Activated T-cell treated with anti-CD3 and anti-CD28 coated beads, Interleukin-2, amount 50 U/mL, for 4 hours (primary cell): ENCODE data around the gene NKAIN2. TPM values are rescaled to one million over a fixed set of nuclear protein-coding genes. Genes with fewer than 3 reads are reported as not detected.

Experiments
- ATAC-seq, 2 donors: fragments of 200-7000 bp; cut with Tn5 transposase; one replicate each; pipeline ENCODE4 v1.10.0; 2021
- DNase-seq: peaks from one replicate; pipeline ENCODE4 v3.0.0-alpha.2; 2020
- H3K27me3 Mint-ChIP-seq: one replicate; pipeline ENCODE4 v1.8.0; 2021; ENCODE audit warnings: low read depth, mixed read lengths
- H3K36me3 Mint-ChIP-seq: one replicate; pipeline ENCODE4 v1.8.0; 2022; ENCODE audit warnings: mixed read lengths; ENCODE audit not compliant: insufficient read depth
- H3K4me1 Mint-ChIP-seq: one replicate; pipeline ENCODE4 v1.8.0; 2021; ENCODE audit warnings: low read depth, mixed read lengths
- H3K4me3 Mint-ChIP-seq: one replicate; pipeline ENCODE4 v1.8.0; 2021; ENCODE audit warnings: mild to moderate bottlenecking, moderate library complexity, mixed read lengths
- H3K9me3 Mint-ChIP-seq: one replicate; pipeline ENCODE4 v1.8.0; 2021; ENCODE audit warnings: mixed read lengths
- total RNA-seq, 3 donors: library from RNA; stranded (reverse); gene quantifications; one replicate each; pipeline ENCODE4 v1.2.1, GENCODE V29; 2021

NKAIN2 gene
- total RNA-seq, 3 donors from 2014 or later: not detected

DNA sequence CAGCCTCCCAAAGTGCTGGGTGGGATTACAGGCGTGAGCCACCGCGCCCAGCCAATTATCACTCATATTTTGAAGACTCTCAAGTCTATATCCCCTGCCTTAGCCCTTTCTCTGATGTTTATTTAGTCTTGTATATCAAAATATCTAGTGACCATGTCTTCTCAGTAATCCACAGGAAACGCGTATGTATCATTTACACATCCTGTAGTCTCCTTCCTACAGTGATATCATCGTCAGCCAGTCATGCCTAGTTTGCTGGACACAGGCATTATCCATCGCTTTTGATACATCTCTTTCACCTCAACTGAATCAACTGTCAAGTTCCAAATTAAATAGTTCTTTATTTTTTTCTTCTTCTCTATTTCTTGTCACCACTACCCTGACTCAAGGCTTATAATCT, 223.7 kb downstream of the NKAIN2 start:
- no peak for ATAC-seq
- H3K9me3 Mint-ChIP-seq: peaks cover 7% of the 10 kb centered on the region
- H3K27me3 Mint-ChIP-seq: no peaks in the 10 kb centered on the region
- no peak overlapping the region for H3K4me3 Mint-ChIP-seq
- no peaks in the 10 kb centered on the region for H3K4me1 Mint-ChIP-seq
- no peaks in the 10 kb centered on the region for H3K36me3 Mint-ChIP-seq
- DNase-seq: no peak

DNA sequence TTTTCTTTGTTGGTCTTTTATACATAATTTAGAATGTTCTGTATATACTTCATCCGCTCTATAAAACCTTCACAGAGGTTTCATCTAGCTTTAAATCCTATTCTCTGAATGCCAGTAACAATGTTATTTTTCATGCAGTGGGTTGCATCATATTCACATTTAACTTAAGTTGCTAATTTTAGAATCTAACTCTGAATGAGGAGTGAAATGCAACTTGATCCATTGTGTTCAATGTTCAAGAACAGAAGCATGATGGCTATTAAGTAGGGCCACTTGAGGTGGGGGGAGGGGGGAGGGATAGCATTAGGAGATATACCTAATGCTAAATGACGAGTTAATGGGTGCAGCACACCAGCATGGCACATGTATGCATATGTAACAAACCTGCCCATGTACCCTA, 224.5 kb downstream of the NKAIN2 start:
- no peak for DNase-seq
- no peaks in the 10 kb centered on the region for H3K27me3 Mint-ChIP-seq
- no peaks in the 10 kb centered on the region for H3K4me1 Mint-ChIP-seq
- H3K4me3 Mint-ChIP-seq: no peak overlapping the region
- peaks cover 7% of the 10 kb centered on the region for H3K9me3 Mint-ChIP-seq
- ATAC-seq: no peak
- no peaks in the 10 kb centered on the region for H3K36me3 Mint-ChIP-seq

DNA sequence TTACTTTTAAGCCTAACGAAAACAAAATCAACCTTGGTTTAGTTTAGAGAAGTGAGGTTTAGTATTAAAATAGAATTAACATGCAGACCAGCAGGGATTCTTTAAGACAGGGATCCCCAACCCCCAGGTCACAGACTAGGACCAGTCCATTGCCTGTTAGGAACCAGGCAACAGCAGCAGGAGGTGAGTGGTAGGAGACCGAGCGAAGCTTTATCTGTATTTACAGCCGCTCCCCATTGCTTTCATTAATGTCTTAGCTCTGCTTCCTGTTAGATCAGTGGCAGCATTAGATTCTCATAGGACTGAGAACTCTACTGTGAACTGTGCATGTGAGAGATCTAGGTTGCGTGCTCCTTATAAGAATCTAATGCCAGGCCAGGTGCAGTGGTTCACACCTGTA, 225.9 kb downstream of the NKAIN2 start:
- ATAC-seq (no peak), DNase-seq (no peak)
- no peaks in the 10 kb centered on the region for H3K27me3 Mint-ChIP-seq
- H3K9me3 Mint-ChIP-seq: peaks cover 7% of the 10 kb centered on the region
- H3K4me3 Mint-ChIP-seq: no peak overlapping the region
- H3K36me3 Mint-ChIP-seq: no peaks in the 10 kb centered on the region
- no peaks in the 10 kb centered on the region for H3K4me1 Mint-ChIP-seq

DNA sequence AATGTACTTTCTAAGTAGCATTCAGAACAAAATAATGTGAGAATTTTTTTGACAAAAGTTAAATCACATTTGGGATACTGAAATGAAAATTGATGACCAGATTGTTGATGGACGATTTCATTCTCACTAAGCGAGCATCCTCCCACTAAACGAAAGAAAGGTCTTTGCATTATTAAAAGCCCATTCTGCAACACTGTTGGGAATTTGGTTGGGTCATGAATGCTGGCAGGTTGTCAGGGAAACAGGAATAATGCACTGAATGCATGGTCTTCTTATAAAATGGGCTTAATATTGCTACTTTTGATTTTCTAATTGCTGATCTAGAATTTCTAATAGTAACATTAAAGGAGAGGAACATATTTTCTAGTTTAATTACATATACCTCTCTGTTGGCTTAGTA, 229.8 kb downstream of the NKAIN2 start:
- ATAC-seq: no peak
- peaks cover 9% of the 10 kb centered on the region for H3K9me3 Mint-ChIP-seq

DNA sequence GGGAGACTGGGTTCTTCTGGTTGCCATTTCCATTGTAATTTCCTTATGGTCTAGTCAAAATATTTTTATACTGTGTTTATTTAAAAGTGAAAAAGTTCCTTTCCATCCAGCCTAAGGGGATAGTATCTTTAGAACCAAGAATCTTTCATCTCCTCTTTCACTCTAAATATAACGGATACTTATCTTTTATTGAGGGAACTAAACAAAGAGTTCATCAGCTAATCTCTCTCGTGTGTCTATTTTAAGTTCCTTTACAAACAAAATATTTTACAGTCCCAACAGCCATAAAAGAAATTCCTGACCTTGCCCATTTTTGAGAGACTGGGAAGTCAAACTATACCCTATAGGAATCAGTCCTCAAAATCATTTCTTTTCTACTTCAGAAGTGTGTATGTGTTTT, 232.7 kb downstream of the NKAIN2 start:
- no peak overlapping the region for H3K4me3 Mint-ChIP-seq
- peaks cover 6% of the 10 kb centered on the region for H3K9me3 Mint-ChIP-seq
- ATAC-seq: no peak
- H3K4me1 Mint-ChIP-seq: no peaks in the 10 kb centered on the region
- no peaks in the 10 kb centered on the region for H3K27me3 Mint-ChIP-seq
- no peaks in the 10 kb centered on the region for H3K36me3 Mint-ChIP-seq
- no peak for DNase-seq

More for the DNA sequence above, 229.8 kb downstream of the NKAIN2 start:
- no peak for DNase-seq
- Mint-ChIP-seq H3K36me3 (no peaks in the 10 kb centered on the region), H3K4me1 (no peaks in the 10 kb centered on the region), H3K4me3 (no peak overlapping the region), H3K27me3 (no peaks in the 10 kb centered on the region)

DNA sequence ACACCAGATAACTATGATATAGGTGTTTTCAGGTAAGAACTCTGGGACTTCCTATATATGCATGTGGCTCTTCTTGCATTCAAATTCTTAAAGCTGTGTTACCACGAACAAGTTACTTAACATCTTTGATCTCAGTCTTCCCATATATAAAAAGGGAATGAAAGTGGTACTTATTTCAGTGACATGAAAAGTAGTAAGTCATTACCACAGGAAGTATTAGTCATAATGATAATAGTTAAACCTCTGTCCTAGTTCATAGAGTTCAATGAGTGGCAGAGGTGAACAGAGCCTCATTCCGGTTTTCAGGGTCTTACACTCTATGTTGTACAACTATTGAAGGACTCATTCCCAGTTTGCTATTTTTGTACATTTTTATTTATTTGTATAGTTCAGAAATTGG, 237.0 kb downstream of the NKAIN2 start:
- ATAC-seq (no peak), DNase-seq (no peak)
- H3K4me3 Mint-ChIP-seq: no peak overlapping the region
- no peaks in the 10 kb centered on the region for H3K4me1 Mint-ChIP-seq
- H3K27me3 Mint-ChIP-seq: no peaks in the 10 kb centered on the region
- H3K36me3 Mint-ChIP-seq: no peaks in the 10 kb centered on the region
- peaks cover 5% of the 10 kb centered on the region for H3K9me3 Mint-ChIP-seq

DNA sequence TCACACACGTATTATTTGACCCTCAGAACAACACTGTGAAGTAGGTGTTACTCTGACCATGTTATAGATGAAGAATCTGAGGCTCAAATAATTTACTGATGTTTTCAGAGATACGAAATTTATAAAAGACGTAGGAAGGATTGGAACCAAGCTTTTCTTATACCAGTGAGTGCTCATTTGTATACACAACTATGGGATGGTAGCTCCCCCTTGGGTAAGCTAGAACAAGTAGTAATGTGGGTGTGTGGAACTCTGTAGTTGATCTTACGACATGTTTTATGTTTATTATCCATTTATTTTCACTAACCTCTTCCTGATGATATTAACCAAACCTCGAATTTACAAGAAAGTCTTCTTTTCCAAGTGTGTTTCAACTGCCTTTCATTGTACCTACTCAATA, 248.5 kb downstream of the NKAIN2 start:
- Mint-ChIP-seq H3K36me3 (no peaks in the 10 kb centered on the region), H3K4me1 (no peaks in the 10 kb centered on the region), H3K27me3 (no peaks in the 10 kb centered on the region), H3K4me3 (no peak overlapping the region), H3K9me3 (peaks cover 4% of the 10 kb centered on the region)
- DNase-seq: no peak
- ATAC-seq: no peak

DNA sequence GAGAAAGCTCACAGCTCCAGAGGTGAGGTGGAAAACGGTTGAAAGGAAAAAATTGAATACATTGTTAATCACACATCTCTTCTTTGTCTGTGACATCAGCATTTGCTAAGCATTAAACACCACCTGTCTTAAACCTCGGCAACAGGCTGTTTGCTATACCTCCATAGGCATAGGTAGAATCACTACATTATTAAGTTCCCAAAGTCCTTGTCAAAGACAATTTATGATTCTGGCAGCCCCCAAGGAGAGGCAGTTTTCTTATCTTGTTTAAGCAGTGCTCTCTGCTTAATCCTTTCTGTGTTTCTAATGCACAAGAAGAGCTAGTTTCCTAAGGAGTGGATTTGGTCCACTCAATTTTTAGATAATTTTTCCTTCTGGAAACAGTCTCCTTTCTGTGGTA, 249.7 kb downstream of the NKAIN2 start:
- DNase-seq (no peak), ATAC-seq (no peak)
- Mint-ChIP-seq H3K4me3 (no peak overlapping the region), H3K27me3 (no peaks in the 10 kb centered on the region), H3K36me3 (no peaks in the 10 kb centered on the region), H3K9me3 (peaks cover 4% of the 10 kb centered on the region), H3K4me1 (no peaks in the 10 kb centered on the region)

DNA sequence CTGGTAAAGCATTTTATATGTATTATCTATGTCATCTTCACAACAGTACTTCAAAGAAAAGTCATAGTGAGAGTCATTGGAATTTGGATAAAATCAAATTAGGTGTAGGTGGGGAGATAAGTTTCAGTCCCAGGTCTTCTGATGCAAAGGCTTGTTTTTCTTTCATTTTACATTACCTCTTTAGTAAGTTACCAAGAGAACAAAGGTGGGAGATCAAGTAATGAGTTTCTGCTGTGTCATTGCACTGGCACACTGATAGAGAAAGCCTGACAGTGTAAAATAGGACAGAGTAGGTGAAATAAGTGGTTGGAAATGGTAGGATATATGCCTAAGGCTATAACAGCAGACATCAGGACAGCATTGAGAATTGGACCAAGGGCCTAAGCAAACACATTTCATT, 250.4 kb downstream of the NKAIN2 start:
- Mint-ChIP-seq H3K36me3 (no peaks in the 10 kb centered on the region), H3K4me3 (no peak overlapping the region), H3K4me1 (no peaks in the 10 kb centered on the region), H3K9me3 (peaks cover 4% of the 10 kb centered on the region), H3K27me3 (no peaks in the 10 kb centered on the region)
- ATAC-seq: no peak
- no peak for DNase-seq

DNA sequence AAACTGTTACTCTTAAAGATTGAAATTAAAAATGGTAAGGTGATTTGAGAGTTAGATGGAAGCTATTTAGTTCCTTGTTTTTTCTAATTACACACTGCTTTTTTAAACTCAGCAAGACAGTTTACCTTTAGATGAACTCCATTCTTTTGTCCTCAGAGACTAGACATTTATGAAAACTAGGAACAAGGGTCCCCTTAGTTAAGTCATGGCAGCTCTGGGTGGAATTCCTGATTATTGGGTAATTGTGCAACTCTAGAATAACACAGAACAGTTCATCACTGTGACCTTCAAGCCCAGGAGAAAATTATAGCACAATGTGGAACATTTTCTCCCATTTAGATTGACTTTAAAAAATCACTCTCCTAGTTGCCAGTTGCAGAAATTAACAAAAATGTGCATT, 251.7 kb downstream of the NKAIN2 start:
- H3K27me3 Mint-ChIP-seq: no peaks in the 10 kb centered on the region
- H3K4me3 Mint-ChIP-seq: no peak overlapping the region

DNA sequence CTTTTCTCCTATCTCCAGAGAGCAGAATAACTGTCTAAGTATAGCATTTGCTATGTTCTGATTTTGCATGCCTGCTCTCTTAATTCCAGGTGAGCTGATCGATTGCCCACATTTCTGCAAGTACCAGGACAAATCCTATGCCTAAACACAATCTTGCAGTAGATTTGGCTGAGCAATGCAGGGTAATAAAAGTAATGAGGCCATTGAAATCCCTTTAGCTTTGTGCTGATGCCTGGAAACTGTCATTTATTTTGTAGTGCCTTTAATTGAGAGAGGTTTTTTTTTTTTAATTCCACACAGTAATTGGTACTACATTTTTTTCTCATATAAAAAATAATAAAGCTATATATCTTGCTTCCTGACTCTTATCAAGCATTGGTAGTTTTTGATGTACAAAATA, 252.3 kb downstream of the NKAIN2 start:
- no peaks in the 10 kb centered on the region for H3K27me3 Mint-ChIP-seq
- H3K4me1 Mint-ChIP-seq: no peaks in the 10 kb centered on the region
- ATAC-seq: no peak
- H3K9me3 Mint-ChIP-seq: peaks cover 4% of the 10 kb centered on the region
- no peak overlapping the region for H3K4me3 Mint-ChIP-seq
- no peaks in the 10 kb centered on the region for H3K36me3 Mint-ChIP-seq
- no peak for DNase-seq

More for the DNA sequence above, 251.7 kb downstream of the NKAIN2 start:
- ATAC-seq (no peak), DNase-seq (no peak)
- Mint-ChIP-seq H3K9me3 (peaks cover 4% of the 10 kb centered on the region), H3K36me3 (no peaks in the 10 kb centered on the region), H3K4me1 (no peaks in the 10 kb centered on the region)

DNA sequence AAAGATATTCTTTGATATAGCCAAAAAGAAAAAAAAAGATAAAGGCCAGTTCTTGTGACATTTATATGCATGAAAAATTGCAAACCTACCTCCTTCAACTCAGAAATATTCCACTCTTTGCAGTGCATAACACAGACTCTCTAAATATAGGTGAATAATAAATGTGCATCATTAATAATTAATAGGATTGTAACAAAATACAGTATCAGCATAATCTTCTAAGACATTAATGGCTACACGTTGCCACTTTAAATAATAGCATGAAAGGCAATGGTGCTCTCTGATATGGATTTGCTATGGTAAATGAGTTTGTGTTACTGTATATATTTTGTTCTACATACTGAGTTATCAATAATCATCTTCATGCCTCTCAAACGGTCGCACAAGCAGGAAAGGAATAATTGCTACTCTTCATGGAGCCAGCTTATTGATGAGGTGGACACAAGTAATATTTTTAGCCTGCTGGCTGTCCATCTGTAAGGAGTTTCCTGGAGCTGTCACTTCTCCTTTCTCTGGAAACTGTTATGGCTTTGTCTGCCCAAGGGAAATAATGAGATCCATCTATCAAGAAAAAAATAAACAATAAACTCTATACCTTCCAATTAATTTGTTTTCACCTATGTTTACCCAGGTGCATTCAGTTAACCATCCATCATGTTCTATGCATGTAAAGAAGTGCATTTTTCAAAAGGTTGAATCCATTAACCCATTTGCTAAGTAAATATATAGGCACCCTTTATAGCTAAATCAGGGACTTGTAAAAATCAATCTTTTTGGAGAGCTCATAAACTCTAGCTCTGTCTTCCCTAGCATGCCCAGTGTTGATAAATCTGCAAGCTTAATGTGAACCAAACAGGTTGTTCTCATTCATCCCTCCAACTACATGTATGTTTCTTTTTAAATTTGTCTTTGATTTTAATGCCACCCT, 253.0 kb downstream of the NKAIN2 start:
- H3K4me3 Mint-ChIP-seq: no peak overlapping the region
- H3K4me1 Mint-ChIP-seq: no peaks in the 10 kb centered on the region
- no peak for DNase-seq
- H3K27me3 Mint-ChIP-seq: no peaks in the 10 kb centered on the region
- ATAC-seq: no peak
- H3K9me3 Mint-ChIP-seq: peaks cover 4% of the 10 kb centered on the region
- H3K36me3 Mint-ChIP-seq: no peaks in the 10 kb centered on the region

DNA sequence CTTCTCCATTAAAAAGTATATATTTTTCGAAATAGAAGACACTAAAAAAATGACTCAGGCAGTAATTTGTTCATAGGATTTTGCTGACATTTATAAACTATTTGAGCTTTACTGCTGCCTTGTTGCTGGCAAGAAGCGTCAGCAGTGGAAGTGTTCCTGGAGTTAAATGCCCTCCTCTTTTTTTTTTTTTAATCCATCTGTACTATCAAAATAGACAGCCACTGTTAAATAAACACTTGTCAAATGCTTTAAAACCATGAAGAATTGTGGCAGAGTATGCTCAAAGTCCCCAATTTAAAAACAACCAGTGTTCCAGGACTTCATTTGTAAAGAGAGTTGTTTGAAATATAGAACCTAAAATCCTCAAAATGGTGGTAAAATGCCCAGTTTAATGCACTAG, 253.8 kb downstream of the NKAIN2 start:
- H3K27me3 Mint-ChIP-seq: no peaks in the 10 kb centered on the region
- no peaks in the 10 kb centered on the region for H3K4me1 Mint-ChIP-seq
- H3K4me3 Mint-ChIP-seq: no peak overlapping the region
- DNase-seq (no peak), ATAC-seq (no peak)
- H3K9me3 Mint-ChIP-seq: peaks cover 4% of the 10 kb centered on the region
- H3K36me3 Mint-ChIP-seq: no peaks in the 10 kb centered on the region

DNA sequence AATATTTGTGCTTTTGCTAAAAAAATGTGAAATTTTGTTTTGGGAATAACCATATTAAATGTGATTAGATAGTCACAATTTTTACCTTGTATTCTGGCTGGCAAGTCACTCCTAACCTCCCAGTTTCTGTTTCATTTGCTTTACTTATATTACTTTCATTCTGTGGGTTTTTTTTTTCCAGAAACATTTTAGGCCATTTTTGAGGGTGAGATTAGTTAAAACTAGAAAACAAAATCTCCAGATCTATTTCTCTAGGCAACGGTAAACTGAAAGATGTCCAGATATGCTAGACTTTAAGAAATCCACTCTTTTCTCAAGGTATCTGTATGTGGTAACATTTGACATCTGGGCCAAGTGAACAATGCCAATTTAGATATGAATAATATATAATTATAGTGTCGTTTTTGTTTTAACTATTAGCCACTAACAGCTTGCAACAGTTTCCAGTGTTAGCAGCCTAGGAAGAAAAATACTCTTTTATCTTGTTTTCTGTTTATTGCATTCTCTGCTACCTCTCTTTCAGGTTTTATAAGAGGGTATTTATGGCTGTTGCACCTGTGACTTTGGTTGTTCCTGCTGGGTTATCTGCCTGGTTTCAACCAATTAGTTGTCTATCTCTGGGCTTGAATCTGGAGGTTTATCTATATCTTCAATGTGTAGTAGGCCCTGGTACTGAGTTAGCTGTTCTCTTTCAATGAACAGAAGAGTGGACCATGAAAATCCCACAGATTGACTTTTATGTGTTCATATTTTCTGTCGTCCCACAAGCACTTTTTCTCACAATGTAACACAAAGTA, 260.9 kb downstream of the NKAIN2 start:
- ATAC-seq: no peak
- Mint-ChIP-seq H3K9me3 (no peaks in the 10 kb centered on the region), H3K4me3 (no peak overlapping the region), H3K27me3 (no peaks in the 10 kb centered on the region), H3K36me3 (no peaks in the 10 kb centered on the region), H3K4me1 (no peaks in the 10 kb centered on the region)
- no peak for DNase-seq

DNA sequence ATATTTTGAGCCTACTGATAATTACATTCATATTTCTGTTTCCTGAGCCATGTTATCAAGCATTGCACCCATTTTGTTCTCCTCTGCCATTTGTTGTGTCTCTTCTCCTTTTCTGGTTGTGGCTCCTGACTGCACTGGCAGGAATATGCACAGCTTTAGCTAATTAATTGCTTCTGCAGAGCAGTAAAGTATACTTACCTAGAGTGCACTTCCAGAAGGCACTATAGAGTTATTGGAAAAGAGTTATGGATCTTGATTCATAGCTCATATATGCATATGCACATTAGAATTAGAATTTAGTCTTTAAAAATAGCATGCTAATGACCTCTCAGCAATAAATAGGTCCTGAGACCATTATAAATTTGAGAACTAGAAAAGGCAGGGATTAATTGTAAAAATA, 262.6 kb downstream of the NKAIN2 start:
- ATAC-seq (no peak), DNase-seq (no peak)
- no peaks in the 10 kb centered on the region for H3K36me3 Mint-ChIP-seq
- H3K4me1 Mint-ChIP-seq: no peaks in the 10 kb centered on the region
- H3K9me3 Mint-ChIP-seq: peaks cover 7% of the 10 kb centered on the region
- H3K4me3 Mint-ChIP-seq: no peak overlapping the region
- no peaks in the 10 kb centered on the region for H3K27me3 Mint-ChIP-seq
